ENCODE data around the gene MGST1.
"Not testable (repeated sequence)": the region's sequence is repeated elsewhere in the genome, so short reads cannot be mapped to it uniquely, and the experiment has no call there.

Gene MGST1

GRCh38 chr12:16389594-16389993 is 42.1 kb downstream of the MGST1 start:
- no peak overlapping the region for H2AFZ ChIP-seq (ENCODE audit: low read length)
- TF ChIP-seq EZH2phosphoT487 (IDR thresholded peaks at IDR 0.05; ENCODE audit: borderline replicate concordance) (no peak), CTCF (conservative IDR thresholded peaks at IDR 0.05; ENCODE audit: low read length) (no peak)
- no peaks in the 10 kb centered on the region for H3F3A ChIP-seq (ENCODE audit: low read depth)
- H3K79me2 ChIP-seq (ENCODE audit: insufficient read depth, low read length), result no peaks in the 10 kb centered on the region
- H4K20me1 ChIP-seq (ENCODE audit: insufficient read depth, low read length, poor library complexity, severe bottlenecking), result no peaks in the 10 kb centered on the region
- no peak overlapping the region for H3K4me3 ChIP-seq (ENCODE audit: low read length, poor library complexity, severe bottlenecking)
- no peaks in the 10 kb centered on the region for H3K4me1 ChIP-seq (ENCODE audit: insufficient read depth, low read length, poor library complexity, severe bottlenecking)
- H3K9ac ChIP-seq (ENCODE audit: low read depth, low read length, poor library complexity, severe bottlenecking), result no peak overlapping the region
- H3K9me3 ChIP-seq (ENCODE audit: insufficient read depth, low read depth, low read length), result no peaks in the 10 kb centered on the region; the same call in 1 of the 2 replicates
- H3K9me2 ChIP-seq (replicated peaks; ENCODE audit: low read depth, low read length), result no peaks in the 10 kb centered on the region
- no peak overlapping the region for H3K4me2 ChIP-seq (ENCODE audit: low read depth, low read length, poor library complexity, severe bottlenecking)
- H3K36me3 ChIP-seq (ENCODE audit: insufficient read depth, low read length), result no peaks in the 10 kb centered on the region
- H3K27me3 ChIP-seq (ENCODE audit: insufficient read depth, low read length, poor library complexity, severe bottlenecking), result no peaks in the 10 kb centered on the region

- no peaks in the 10 kb centered on the region for H3F3A ChIP-seq (ENCODE audit: low read depth)
- no peak overlapping the region for H3K4me3 ChIP-seq (ENCODE audit: low read length, poor library complexity, severe bottlenecking)
- no peaks in the 10 kb centered on the region for H3K36me3 ChIP-seq (ENCODE audit: insufficient read depth, low read length)
- H2AFZ ChIP-seq (ENCODE audit: low read length), result no peak overlapping the region
- no peak overlapping the region for H3K4me2 ChIP-seq (ENCODE audit: low read depth, low read length, poor library complexity, severe bottlenecking)
- no peaks in the 10 kb centered on the region for H3K4me1 ChIP-seq (ENCODE audit: insufficient read depth, low read length, poor library complexity, severe bottlenecking)
- no peaks in the 10 kb centered on the region for H3K79me2 ChIP-seq (ENCODE audit: insufficient read depth, low read length)
- no peaks in the 10 kb centered on the region for H3K27me3 ChIP-seq (ENCODE audit: insufficient read depth, low read length, poor library complexity, severe bottlenecking)
- H3K9me2 ChIP-seq (replicated peaks; ENCODE audit: low read depth, low read length), result no peaks in the 10 kb centered on the region
- TF ChIP-seq CTCF (conservative IDR thresholded peaks at IDR 0.05; ENCODE audit: low read length), result no peak
- no peak for TF ChIP-seq EZH2phosphoT487 (IDR thresholded peaks at IDR 0.05; ENCODE audit: borderline replicate concordance)
- H4K20me1 ChIP-seq (ENCODE audit: insufficient read depth, low read length, poor library complexity, severe bottlenecking), result no peaks in the 10 kb centered on the region
- H3K9me3 ChIP-seq (ENCODE audit: insufficient read depth, low read depth, low read length), result no peaks in the 10 kb centered on the region; the same call in 1 of the 2 replicates
- no peak overlapping the region for H3K9ac ChIP-seq (ENCODE audit: low read depth, low read length, poor library complexity, severe bottlenecking)
Observed at GRCh38 chr12:16392846-16393535, 45.5 kb downstream of the MGST1 start.

GRCh38 chr12:16399101-16399500 is 51.7 kb downstream of the MGST1 start:
- Histone ChIP-seq H3K4me3 (ENCODE audit: low read length, poor library complexity, severe bottlenecking) (no peak overlapping the region), H3K4me1 (ENCODE audit: insufficient read depth, low read length, poor library complexity, severe bottlenecking) (no peaks in the 10 kb centered on the region), H3K9me3 (ENCODE audit: insufficient read depth, low read depth, low read length) (no peaks in the 10 kb centered on the region), H3F3A (ENCODE audit: low read depth) (no peaks in the 10 kb centered on the region), H4K20me1 (ENCODE audit: insufficient read depth, low read length, poor library complexity, severe bottlenecking) (no peaks in the 10 kb centered on the region), H3K9me2 (replicated peaks; ENCODE audit: low read depth, low read length) (no peaks in the 10 kb centered on the region), H3K4me2 (ENCODE audit: low read depth, low read length, poor library complexity, severe bottlenecking) (no peak overlapping the region), H3K9ac (ENCODE audit: low read depth, low read length, poor library complexity, severe bottlenecking) (no peak overlapping the region), H3K36me3 (ENCODE audit: insufficient read depth, low read length) (no peaks in the 10 kb centered on the region), H3K79me2 (ENCODE audit: insufficient read depth, low read length) (no peaks in the 10 kb centered on the region), H3K27me3 (ENCODE audit: insufficient read depth, low read length, poor library complexity, severe bottlenecking) (no peaks in the 10 kb centered on the region), H2AFZ (ENCODE audit: low read length) (no peak overlapping the region)
- no peak for TF ChIP-seq EZH2phosphoT487 (IDR thresholded peaks at IDR 0.05; ENCODE audit: borderline replicate concordance)
- no peak for TF ChIP-seq CTCF (conservative IDR thresholded peaks at IDR 0.05; ENCODE audit: low read length)

- H3F3A ChIP-seq (ENCODE audit: low read depth); H3K4me1 ChIP-seq (ENCODE audit: insufficient read depth, low read length, poor library complexity, severe bottlenecking); H4K20me1 ChIP-seq (ENCODE audit: insufficient read depth, low read length, poor library complexity, severe bottlenecking); H3K79me2 ChIP-seq (ENCODE audit: insufficient read depth, low read length); H3K9me3 ChIP-seq (ENCODE audit: insufficient read depth, low read depth, low read length); H3K36me3 ChIP-seq (ENCODE audit: insufficient read depth, low read length); H3K4me2 ChIP-seq (ENCODE audit: low read depth, low read length, poor library complexity, severe bottlenecking); H3K27me3 ChIP-seq (ENCODE audit: insufficient read depth, low read length, poor library complexity, severe bottlenecking); H3K4me3 ChIP-seq (ENCODE audit: low read length, poor library complexity, severe bottlenecking); H3K9me2 ChIP-seq (replicated peaks; ENCODE audit: low read depth, low read length); H3K9ac ChIP-seq (ENCODE audit: low read depth, low read length, poor library complexity, severe bottlenecking); H2AFZ ChIP-seq (ENCODE audit: low read length): not testable (repeated sequence)
Observed at GRCh38 chr12:16401835-16402234, 54.4 kb downstream of the MGST1 start.
